Fibroblast of peridontal ligament (primary cell): ENCODE results near the gene YPEL2.
A peak's percentile ranks its signal among the peaks of the same experiment; 100 is the strongest.

ENCODE experiments used
- DNase-seq: peaks from one replicate; pipeline ENCODE4 v3.0.0-alpha.2; 2010; ENCODE audit errors: extremely low read depth

YPEL2 gene

GRCh38 chr17:59330053-59330942, 1.2 kb upstream of the YPEL2 start:
- DNase-seq: no peak

GRCh38 chr17:59331929-59332748, 684 bp downstream of the YPEL2 start:
- no peak for DNase-seq

GRCh38 chr17:59332749-59333377, 1.4 kb downstream of the YPEL2 start:
- peak; percentile 43 for DNase-seq

GRCh38 chr17:59333836-59334235, 2.4 kb downstream of the YPEL2 start:
- DNase-seq: no peak

- no peak for DNase-seq
These were observed 4.2 kb downstream of the YPEL2 start for GRCh38 chr17:59335685-59336084.

- DNase-seq: no peak
These were observed 6.4 kb downstream of the YPEL2 start for GRCh38 chr17:59337741-59338299.

- no peak for DNase-seq
These were observed 7.0 kb downstream of the YPEL2 start for GRCh38 chr17:59338498-59338897.

- DNase-seq: no peak
These were observed 10.5 kb downstream of the YPEL2 start for GRCh38 chr17:59341922-59342321.

GRCh38 chr17:59342681-59343131, 11.3 kb downstream of the YPEL2 start:
- DNase-seq: no peak

- DNase-seq: no peak
These were observed 14.0 kb downstream of the YPEL2 start for GRCh38 chr17:59345476-59345875.

GRCh38 chr17:59346341-59346740, 14.9 kb downstream of the YPEL2 start:
- DNase-seq: no peak

GRCh38 chr17:59346876-59347407, 15.5 kb downstream of the YPEL2 start:
- no peak for DNase-seq

- no peak for DNase-seq
These were observed 16.5 kb downstream of the YPEL2 start for GRCh38 chr17:59347975-59348391.

- no peak for DNase-seq
These were observed 17.7 kb downstream of the YPEL2 start for GRCh38 chr17:59349178-59349577.

GRCh38 chr17:59353106-59353854, 21.8 kb downstream of the YPEL2 start:
- DNase-seq: no peak

GRCh38 chr17:59353936-59354755, 22.7 kb downstream of the YPEL2 start:
- no peak for DNase-seq

GRCh38 chr17:59355030-59355701, 23.7 kb downstream of the YPEL2 start:
- DNase-seq: no peak

GRCh38 chr17:59355702-59356325, 24.4 kb downstream of the YPEL2 start:
- DNase-seq: no peak
